T-helper 17 cell (primary cell): ENCODE measurements around the gene CTAGE8. TPM values are rescaled to one million over a fixed set of nuclear protein-coding genes. Genes with fewer than 3 reads are reported as not detected.
"Not testable (repeated sequence)": the region's sequence is repeated elsewhere in the genome, so short reads cannot be mapped to it uniquely, and the experiment has no call there.

Source experiments
- ATAC-seq: fragments of 150-1000 bp; cut with Tn5 transposase; 2 replicates; pipeline ENCODE4 v1.10.0; 2021; ENCODE audit warnings: mild to moderate bottlenecking, moderate library complexity
- DNase-seq, 3 donors: peaks; one replicate each; pipeline versions ENCODE4 v3.0.0 to v3.0.0-alpha.2; 2020 to 2021
- H3K9me3 ChIP-seq: one replicate; pipeline ENCODE4 v1.7.0; 2013; ENCODE audit warnings: low read length, mild to moderate bottlenecking; ENCODE audit not compliant: control insufficient read depth, poor library complexity, severe bottlenecking
- H3K27ac Mint-ChIP-seq: one replicate; pipeline ENCODE4 v1.8.0; 2022; ENCODE audit warnings: mild to moderate bottlenecking, moderate library complexity, mixed read lengths
- H3K27me3 Mint-ChIP-seq: one replicate; pipeline ENCODE4 v1.8.0; 2022; ENCODE audit warnings: mixed read lengths
- H3K36me3 Mint-ChIP-seq: one replicate; pipeline ENCODE4 v1.8.0; 2022; ENCODE audit warnings: low read depth, mixed read lengths
- H3K4me1 Mint-ChIP-seq: one replicate; pipeline ENCODE4 v1.8.0; 2022; ENCODE audit warnings: mild to moderate bottlenecking, mixed read lengths
- H3K4me3 Mint-ChIP-seq: one replicate; pipeline ENCODE4 v1.8.0; 2022; ENCODE audit warnings: mild to moderate bottlenecking, moderate library complexity, mixed read lengths
- total RNA-seq, 4 donors: library from RNA in 2 of 4; stranded (reverse) in 2 of 4; gene quantifications; one replicate each; pipeline ENCODE4 v1.2.3 and lab custom pipeline; 2022 to 2026

CTAGE8 gene
- total RNA-seq, 2 donors from 2014 or later = 0.47 to 1.6 TPM

DNA sequence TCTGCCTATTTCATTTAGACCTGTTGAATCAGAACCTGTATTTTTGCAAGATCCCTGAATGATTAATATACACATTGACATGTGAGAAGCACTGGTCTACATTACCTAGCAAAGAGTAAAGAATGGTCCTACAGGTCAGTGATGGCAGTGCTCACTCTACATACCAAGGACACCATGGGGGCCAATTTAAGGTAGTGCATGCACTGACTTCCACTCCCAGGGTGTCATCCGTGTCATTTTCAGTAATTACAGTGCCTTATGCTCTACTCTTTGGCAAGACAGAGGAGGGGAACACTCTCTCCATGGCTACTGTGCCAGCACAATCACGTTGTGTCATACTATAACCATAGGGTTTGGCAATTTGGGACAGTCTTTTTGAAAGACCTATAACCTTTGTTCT is 23.7 kb downstream of the CTAGE8 start:
- ATAC-seq, H3K27ac Mint-ChIP-seq: not testable (repeated sequence)

GRCh38 chr7:144239365-144239764 is 29.7 kb downstream of the CTAGE8 start, which contains the start of gene OR2A42:
TSS of gene OR2A42 (minus strand) at chr7:144239605. CDS start at chr7:144232843, 6,762 bp downstream.
- H3K36me3 Mint-ChIP-seq, ATAC-seq, H3K27me3 Mint-ChIP-seq, H3K4me1 Mint-ChIP-seq, H3K27ac Mint-ChIP-seq, DNase-seq, H3K9me3 ChIP-seq, H3K4me3 Mint-ChIP-seq: not testable (repeated sequence)

More for the DNA sequence above, 23.7 kb downstream of the CTAGE8 start:
- H3K4me1 Mint-ChIP-seq, H3K4me3 Mint-ChIP-seq, H3K9me3 ChIP-seq, DNase-seq, H3K36me3 Mint-ChIP-seq, H3K27me3 Mint-ChIP-seq: not testable (repeated sequence)

- H3K4me3 Mint-ChIP-seq, ATAC-seq, H3K9me3 ChIP-seq, H3K4me1 Mint-ChIP-seq, DNase-seq, H3K27me3 Mint-ChIP-seq, H3K36me3 Mint-ChIP-seq, H3K27ac Mint-ChIP-seq: not testable (repeated sequence)
Measured at GRCh38 chr7:144238530-144239082, 30.5 kb downstream of the CTAGE8 start.

DNA sequence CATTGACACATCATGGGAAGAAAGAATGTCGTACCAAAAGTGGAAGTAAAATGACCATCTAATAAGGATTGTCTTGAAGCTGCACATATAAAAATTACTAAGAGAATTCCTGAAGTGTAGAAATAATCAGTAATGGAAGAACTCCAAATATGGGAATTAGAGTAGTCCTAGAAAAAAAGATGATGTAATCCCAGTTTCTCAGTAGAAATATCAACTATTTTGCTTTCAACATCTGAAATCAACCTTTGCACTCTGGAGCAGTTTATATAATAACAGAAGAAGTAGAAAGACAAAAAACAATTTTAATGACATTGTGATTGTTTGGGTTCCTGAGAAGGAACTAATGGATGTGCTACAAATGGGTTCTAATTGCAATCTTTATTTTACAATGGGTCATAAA is 36.0 kb downstream of the CTAGE8 start:
- ATAC-seq, H3K9me3 ChIP-seq, DNase-seq, H3K27ac Mint-ChIP-seq, H3K27me3 Mint-ChIP-seq, H3K4me1 Mint-ChIP-seq, H3K36me3 Mint-ChIP-seq, H3K4me3 Mint-ChIP-seq: not testable (repeated sequence)

DNA sequence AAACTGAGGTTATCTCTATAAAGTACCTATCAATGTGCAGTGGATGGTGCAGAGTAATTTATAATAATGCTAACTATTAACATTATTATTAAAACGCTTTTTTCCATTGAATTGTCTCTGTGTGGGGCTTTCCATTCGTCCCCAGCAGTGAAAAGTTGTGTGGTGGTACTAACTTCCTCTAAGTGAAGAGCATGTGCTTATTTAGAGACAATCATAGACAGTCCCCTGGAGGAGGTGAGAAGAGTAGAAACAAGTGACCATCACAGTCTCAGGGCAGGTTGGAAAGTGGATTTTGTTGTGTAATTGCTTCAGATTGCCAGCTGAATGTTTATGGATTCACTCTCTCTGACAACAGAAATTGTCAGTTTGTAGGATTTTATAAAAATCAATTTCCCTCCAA is 38.1 kb downstream of the CTAGE8 start:
- H3K36me3 Mint-ChIP-seq, H3K4me1 Mint-ChIP-seq, ATAC-seq, H3K27me3 Mint-ChIP-seq, H3K27ac Mint-ChIP-seq, H3K9me3 ChIP-seq, H3K4me3 Mint-ChIP-seq, DNase-seq: not testable (repeated sequence)

DNA sequence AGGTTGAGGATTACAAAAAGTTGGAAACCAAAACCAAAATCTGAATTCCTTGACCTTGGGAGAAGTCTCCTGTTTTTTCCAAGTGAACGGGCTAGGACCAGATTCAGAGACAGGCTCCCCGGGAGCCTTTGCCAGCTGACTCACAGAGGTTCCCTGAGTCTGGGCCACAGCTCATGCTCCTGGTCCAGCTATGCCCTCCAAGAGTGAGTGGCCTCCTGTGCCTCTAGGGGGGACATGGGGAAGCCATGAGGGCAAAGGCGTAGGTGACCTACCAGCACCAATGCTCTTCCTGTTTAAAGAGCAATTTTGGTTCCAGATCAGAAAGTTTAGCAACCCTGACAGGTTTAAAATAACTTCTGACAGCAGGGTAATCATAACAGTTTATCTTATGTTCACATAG is 40.3 kb downstream of the CTAGE8 start:
- not testable (repeated sequence) for H3K36me3 Mint-ChIP-seq, H3K4me3 Mint-ChIP-seq, H3K4me1 Mint-ChIP-seq, ATAC-seq, H3K27me3 Mint-ChIP-seq, H3K9me3 ChIP-seq, DNase-seq, H3K27ac Mint-ChIP-seq

- H3K36me3 Mint-ChIP-seq, H3K4me1 Mint-ChIP-seq, DNase-seq, ATAC-seq, H3K4me3 Mint-ChIP-seq, H3K9me3 ChIP-seq, H3K27ac Mint-ChIP-seq, H3K27me3 Mint-ChIP-seq: not testable (repeated sequence)
Measured at GRCh38 chr7:144226866-144227265, 42.2 kb downstream of the CTAGE8 start.

DNA sequence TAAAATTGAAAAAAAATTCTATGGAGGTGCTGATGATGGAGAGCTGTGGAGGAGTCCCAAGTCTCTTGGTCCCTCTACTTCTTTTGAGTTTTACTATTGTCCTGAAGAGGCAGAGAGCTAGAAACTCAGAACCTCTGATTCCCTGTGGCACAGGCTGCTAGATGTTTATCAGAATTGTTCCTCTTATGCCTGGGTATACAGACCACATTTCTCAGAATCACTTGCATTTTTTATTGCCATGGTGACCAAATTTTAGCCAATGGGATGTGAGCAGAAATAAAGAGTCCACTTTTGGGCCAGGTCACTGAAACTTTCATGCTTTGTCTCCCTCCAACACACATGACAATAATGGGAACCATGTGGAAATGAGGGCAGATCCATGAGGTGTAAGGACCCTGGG is 45.4 kb downstream of the CTAGE8 start:
- H3K27me3 Mint-ChIP-seq, H3K4me1 Mint-ChIP-seq, H3K4me3 Mint-ChIP-seq: not testable (repeated sequence)

GRCh38 chr7:144220531-144220930 is 48.6 kb downstream of the CTAGE8 start:
- not testable (repeated sequence) for ATAC-seq, DNase-seq, H3K36me3 Mint-ChIP-seq, H3K27ac Mint-ChIP-seq, H3K27me3 Mint-ChIP-seq, H3K4me3 Mint-ChIP-seq, H3K4me1 Mint-ChIP-seq, H3K9me3 ChIP-seq

More for the DNA sequence above, 45.4 kb downstream of the CTAGE8 start:
- not testable (repeated sequence) for ATAC-seq, H3K9me3 ChIP-seq, DNase-seq, H3K27ac Mint-ChIP-seq, H3K36me3 Mint-ChIP-seq

DNA sequence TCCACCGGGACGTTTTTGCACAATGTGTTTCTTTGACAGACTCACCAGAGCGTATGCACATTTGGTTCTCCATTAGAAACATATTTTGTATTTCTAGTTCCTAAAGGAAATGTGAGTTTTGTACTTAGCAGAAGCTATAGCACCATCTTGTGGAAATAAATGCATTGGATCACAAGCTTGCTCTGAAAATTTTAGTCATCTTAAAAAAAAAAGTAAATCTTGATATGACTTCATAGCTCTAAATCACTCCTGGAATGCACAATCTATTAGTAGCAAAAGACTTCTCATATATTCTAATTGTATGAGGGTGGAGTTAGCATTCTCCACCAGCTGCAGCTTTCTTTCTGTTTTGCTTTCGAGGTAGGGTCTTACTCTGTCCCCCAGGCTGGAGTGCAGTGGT is 49.9 kb downstream of the CTAGE8 start:
- DNase-seq, H3K27me3 Mint-ChIP-seq, H3K36me3 Mint-ChIP-seq, H3K4me1 Mint-ChIP-seq, H3K9me3 ChIP-seq, H3K27ac Mint-ChIP-seq, H3K4me3 Mint-ChIP-seq: not testable (repeated sequence)
- ATAC-seq = peak; percentile 57

DNA sequence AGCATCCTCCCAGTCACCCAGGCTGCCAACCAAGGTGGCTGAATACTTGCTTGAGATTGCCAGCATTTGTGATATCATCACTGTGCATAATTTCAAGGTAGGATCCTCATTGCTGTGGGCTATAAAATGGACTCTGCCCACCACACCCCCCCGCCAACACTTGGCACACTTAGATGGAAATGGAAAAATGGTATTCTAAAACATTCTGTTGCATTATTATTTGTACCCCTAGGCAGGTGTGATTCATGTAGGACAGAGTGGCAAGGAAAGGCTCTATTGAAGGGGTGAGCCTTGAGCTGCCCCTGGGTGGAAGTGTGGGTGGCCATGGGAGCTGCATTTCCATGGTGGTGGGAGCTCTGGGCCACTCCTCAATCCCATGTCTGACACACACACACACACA is 50.5 kb downstream of the CTAGE8 start:
- not testable (repeated sequence) for ATAC-seq, DNase-seq, H3K27me3 Mint-ChIP-seq, H3K9me3 ChIP-seq, H3K36me3 Mint-ChIP-seq, H3K27ac Mint-ChIP-seq, H3K4me3 Mint-ChIP-seq, H3K4me1 Mint-ChIP-seq

DNA sequence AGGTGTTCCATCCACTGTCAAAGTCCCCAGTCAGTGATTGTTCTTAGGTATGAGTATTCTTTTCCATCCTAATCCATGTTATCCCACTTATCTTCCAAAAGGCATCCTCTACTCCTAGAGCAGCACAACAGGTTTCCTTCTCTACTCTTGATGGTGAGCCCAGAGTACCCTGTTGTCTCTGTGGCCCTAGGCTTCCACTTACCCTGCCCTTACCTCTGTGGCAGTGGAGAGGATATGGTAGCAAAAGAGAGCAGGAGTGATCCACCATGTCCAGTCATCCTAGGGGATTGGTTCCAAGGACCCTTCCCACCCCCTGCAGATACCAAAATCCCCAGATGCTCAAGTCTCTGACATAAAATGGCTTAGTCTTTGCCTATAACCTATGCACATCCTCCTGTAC is 51.9 kb downstream of the CTAGE8 start:
- ATAC-seq, H3K4me1 Mint-ChIP-seq, H3K4me3 Mint-ChIP-seq, H3K36me3 Mint-ChIP-seq, H3K9me3 ChIP-seq, DNase-seq, H3K27ac Mint-ChIP-seq, H3K27me3 Mint-ChIP-seq: not testable (repeated sequence)
